Posterior cingulate gyrus (tissue), 11 donors: ENCODE measurements around the gene SOX10.
A peak's percentile ranks its signal among the peaks of the same experiment; 100 is the strongest.
"Not testable (repeated sequence)": the region's sequence is repeated elsewhere in the genome, so short reads cannot be mapped to it uniquely, and the experiment has no call there.

ENCODE experiments used
- DNase-seq, 10 donors: peaks; one replicate each; pipeline versions ENCODE4 v3.0.0 to v3.0.0-alpha.2; 2020 to 2021; ENCODE audit warnings: mixed read lengths in 3 of 10
- intact Hi-C: fragments of 100-400 bp; cut with DNase I; formaldehyde crosslinking; loops from one replicate; pipeline ENCODE4 v1.15.1; 2023

The SOX10 gene

DNA sequence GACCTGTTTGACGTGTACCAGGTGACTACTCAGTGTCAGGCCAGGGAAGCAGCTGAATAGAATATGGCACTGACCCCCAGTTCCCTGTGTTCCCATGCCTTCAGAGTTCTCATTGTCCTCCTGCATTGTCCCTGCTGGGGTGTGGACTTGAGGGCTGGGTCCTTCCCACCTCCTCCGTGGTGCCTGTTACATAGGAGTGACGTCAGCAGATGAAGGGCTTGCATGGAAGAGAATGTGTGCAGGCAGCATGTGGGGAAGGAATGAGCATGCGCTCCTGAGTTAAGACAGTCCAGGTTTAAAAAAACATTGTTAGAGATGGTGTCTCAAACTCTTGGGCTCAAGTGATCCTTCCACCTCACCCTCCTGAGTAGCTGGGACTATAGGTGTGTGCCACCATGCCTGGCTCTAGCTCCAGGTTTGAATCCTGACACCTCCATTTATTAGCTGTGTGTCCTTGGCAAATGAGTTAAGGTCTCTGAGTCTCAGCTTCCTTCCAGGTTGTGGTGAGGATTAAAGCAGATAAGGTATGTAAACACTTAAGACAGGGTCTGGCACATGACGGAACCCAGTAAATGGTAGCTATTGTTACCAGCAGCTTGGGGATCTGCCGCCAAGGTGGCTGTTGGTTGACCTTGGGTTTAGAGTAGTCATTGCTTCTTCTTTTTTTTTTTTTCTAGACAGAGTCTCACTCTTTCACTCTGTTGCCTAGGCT is 7.5 kb upstream of the SOX10 start:
- intact Hi-C loops, result no loop called here
- DNase-seq, result no peak

DNA sequence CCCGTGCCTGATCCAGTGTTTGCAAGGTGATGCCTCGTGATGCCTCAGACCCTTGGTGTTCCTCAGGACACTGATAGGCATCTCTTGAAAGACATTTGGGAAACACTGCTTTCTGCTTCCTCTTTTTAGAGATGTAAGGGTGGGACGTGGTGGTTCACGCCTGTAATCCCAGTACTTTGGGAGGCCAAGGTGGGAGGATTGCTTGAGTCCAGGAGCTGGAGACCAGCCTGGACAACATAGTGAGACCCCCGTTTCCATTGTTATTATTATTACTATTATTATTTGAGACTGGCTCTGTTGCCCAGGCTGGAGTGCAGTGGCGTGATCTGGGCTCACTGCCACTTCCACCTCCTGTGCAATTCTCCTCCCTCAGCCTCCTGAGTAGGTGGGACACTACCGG is 6.5 kb upstream of the SOX10 start:
- no peak for DNase-seq
- intact Hi-C loops, result no loop called here

DNA sequence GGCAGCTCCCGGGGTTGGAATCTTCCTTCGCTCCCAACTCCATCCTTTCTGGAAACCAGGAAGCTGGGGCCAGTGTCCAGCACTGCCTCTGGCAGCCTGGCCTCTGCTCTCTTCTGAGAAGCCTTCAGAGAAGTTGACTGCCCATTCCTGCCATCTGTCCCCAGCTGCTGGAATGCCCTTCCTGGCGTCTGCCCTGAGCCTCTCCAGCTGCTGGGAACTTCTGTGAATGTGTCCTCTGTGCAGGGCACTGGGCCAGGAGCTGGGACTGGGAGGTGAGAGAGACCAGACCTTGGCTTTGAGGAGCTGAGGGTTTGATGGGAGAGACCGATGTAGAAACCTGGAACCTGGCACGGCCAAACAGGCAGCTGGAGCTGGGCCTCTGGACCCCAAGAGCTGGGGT is 5.9 kb upstream of the SOX10 start:
- peak in 1 of 10 donors; percentile 66 for DNase-seq

DNA sequence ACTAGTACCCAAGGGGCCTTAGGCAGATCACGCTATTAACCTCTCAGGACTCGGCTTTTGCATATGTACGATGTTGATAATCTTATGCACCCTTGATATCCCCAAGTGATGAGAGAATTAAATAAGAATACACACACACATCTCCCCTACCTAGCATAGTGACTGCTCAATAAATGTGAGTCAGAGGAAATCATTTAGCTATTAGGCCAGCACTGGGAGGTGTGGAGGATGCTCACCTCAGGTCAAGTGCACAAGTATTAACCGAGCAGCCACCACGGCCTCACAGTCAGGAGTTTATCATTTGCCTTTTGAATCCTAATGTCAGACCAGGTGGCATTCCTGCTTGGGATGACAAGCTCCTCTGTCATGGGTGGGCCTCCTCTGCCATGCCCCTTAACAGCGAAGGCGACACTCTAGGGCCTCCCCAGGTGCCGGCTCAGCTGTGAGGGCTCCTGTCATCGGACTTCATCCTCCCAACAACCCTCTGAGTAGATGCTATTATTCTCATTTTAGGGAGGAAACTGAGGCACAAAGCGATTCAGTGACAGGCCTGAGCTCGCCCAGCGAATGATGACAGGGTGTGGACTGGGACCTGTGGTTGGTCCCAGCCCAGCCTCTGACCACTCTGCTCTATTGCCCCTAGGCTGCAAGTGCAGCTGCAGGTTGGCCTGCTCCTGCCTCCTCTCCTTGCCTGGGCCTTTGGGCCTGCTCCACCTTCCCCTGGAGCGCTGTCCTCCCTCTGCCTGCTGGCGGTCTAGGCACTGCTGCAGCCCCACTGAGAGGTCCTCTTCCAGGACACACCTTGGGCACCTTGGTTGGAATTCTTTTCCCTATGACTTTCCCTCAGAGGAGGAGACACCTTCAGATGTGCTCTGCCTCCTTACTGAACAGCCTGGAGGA is 5.0 kb upstream of the SOX10 start:
- intact Hi-C loops, result no loop called here
- DNase-seq, result peak in 2 of 10 donors; percentile 56 to 80

More for the DNA sequence above, 5.9 kb upstream of the SOX10 start:
- intact Hi-C loops, result no loop called here

DNA sequence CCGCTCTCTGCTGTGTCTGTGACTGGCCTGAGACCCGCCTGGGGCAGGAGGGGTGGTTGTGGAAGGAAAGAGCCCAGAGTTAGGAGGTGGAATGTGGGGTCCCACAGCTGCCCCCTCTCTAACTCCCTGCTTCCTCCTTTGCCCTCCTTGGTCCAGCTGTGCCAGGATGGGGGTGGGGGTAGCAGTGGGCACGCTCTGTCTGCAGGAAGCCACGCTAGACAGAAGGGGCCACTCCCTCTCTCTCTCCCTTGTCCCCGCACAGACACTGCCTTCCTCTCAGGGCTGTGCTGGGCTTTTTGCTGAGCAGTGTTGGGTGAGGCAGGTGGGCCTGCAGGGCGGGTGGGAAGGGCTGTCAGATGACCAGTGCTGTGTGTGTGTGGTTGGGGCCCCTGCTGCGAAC is 2.0 kb upstream of the SOX10 start:
- peak in 1 of 10 donors; percentile 83 for DNase-seq
- intact Hi-C loops, result no loop called here

DNA sequence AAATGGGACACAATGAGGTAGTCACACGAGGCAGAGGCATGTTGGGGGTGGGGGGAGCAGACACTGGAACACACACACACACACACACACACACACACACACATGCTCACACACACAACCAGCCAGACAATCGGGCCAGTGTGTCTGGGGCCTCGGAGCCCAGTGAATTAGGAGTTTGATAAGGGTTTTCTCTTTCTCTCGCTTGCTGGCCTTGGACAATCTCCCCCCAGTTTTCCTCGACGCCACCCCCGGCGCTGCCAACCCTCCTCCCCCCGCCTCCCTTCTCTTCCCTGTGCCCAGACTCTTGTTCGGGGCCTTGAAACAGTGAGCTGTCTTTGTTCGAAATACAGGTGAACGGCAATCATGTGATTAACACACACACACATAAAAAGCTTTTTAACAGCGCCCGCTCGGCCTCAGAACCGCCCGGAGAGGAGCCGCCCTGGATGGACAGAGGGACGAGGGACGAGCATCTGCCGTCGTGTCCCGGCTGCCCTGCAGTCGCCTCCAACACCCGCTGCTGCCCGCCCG is 1.5 kb upstream of the SOX10 start:
- intact Hi-C loops, result no loop called here
- peak in 9 of 10 donors; percentile 54 to 96 (median 74) for DNase-seq

DNA sequence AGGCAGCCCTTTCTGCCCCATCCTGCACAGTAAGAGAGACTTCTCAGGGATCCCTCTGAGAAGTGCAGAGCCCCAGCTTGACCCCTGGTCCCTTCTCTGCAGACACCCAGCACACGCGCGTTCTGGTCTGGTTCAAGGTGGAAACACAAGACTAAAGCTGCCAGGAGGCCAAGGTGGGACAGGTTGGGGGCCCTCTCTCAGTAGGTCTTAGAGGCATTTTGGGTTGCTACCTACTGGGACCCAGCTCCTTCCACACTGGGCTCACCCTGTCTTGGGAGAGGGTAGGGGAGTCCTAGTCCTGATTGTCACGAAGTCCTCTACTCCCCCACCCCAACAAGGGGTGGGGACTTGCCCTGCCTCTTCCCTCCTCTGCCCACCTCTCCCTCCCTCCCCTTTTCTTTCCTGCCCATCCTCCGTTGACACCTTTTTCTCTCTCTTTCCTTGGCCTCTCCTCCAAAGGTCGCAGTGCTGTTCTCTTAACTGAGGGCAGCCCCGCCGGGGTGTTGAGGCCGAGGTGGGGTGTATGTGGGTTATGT is 763 bp upstream of the SOX10 start:
- DNase-seq, result no peak
- intact Hi-C loops, result no loop called here

DNA sequence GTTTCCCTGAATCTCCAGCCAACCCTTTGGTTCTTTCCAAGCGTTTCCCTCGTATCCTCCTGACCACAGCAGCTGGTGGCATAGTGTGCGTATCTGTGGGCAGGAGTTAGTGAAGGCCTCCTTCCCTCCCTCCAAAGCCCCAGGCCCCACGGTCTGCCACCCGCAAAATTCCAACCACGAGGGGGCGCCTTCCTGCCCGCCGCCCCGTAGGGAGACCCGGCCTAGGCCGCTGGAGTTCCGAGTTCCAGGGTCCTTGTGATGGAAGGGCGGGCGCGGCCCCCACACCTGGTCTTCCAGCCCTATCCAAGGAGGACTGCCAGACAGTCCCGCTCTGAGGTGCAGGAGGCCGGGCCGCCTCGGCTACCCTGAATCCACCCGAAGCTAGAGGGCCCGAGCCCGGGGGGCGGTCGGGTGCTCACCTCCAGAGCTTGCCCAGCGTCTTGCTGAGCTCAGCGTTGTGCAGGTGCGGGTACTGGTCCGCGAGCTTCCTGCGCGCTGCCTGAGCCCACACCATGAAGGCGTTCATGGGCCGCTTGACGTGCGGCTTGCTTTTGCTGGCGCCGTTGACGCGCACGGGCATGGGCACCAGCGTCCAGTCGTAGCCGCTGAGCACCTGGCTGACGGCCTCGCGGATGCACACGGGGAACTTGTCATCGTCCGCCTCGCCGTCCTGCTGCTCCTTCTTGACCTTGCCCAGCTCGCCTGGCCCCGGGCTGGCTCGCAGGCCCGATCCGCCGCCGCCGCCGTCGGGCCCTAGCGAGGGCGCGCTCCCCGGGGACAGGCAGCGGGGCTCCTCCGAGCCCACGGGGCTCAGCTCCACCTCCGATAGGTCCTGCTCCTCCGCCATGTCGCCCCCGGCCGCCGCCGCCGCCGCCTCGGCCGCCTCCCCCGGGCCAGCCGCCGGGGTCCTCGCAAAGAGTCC is 1.2 kb downstream of the SOX10 start:
- DNase-seq, result peak in 2 of 10 donors; percentile 65 to 68
- intact Hi-C loops, result loop anchor here (5.0 kb wide), 1 partner anchor 49 kb away; no protein-coding TSS in a partner anchor

DNA sequence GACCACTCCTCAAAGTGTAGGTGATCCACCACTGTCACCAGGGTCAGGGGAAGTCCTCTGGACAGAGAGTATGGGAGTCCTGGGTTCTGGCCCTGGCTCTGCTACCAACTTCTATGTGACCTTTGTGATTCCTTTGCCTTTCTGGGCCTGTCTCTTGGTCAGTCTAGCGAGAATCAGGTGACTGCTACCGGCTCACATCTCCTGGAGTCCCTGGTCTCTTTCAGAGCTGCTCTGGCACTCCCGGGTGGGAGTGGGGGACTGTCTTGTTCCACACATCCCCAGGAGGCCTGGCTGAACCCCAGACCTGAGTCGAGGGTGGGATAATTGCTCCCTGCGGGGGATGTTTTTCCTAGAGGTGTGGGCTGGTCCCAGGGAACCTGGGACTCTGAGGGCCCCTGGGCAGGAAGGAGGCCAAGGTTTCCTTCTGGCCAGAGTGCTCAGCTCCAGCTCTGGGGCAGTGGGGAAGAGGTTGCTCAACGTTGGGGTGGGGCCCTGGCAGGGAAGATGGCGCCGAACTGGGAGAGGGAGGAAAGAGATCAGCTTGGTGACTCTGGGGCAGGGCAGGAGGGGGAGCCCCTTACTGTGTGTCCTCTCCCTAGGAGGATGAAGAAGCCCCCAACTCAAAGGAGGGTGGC is 2.1 kb downstream of the SOX10 start:
- DNase-seq, result no peak
- intact Hi-C loops, result loop anchor here (5.0 kb wide), 1 partner anchor 50 kb away; no protein-coding TSS in a partner anchor

DNA sequence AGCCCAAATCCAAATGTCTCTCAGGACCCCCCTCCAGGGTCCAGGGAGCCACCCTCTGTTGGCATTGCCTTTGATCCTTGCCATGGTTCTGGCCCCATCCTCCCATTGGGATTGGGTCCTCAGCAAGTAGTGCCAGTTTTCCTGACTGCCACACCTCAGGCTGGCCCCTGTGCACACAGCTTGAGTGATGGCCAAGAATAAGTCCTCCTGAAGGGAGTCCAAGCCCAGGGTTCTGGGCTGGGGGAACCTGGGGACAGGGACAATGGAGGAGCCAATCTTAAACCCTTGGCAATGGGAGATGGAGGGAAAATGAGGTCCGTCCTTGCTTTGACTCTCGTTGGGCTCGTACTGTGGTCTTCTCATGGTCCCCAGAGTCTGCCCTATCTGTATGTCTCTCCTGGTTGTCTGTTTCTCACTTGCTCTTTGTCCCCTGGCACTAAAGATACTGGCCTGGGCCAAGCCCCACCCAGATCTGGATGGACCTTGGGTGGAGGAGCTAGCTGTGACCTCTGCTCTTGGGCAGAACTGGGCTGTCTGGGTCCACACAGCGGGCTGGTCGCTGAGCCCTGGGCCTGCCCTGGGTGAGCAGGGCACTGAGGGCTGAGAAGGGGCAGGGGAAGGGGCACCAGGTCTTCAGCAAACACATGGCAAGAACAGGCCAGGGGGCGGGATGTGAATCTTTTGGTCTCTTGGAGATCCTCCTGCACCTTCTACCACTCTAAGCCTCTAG is 2.9 kb downstream of the SOX10 start:
- intact Hi-C loops, result loop anchor here (5.0 kb wide), 1 partner anchor 51 kb away; no protein-coding TSS in a partner anchor
- DNase-seq, result no peak

DNA sequence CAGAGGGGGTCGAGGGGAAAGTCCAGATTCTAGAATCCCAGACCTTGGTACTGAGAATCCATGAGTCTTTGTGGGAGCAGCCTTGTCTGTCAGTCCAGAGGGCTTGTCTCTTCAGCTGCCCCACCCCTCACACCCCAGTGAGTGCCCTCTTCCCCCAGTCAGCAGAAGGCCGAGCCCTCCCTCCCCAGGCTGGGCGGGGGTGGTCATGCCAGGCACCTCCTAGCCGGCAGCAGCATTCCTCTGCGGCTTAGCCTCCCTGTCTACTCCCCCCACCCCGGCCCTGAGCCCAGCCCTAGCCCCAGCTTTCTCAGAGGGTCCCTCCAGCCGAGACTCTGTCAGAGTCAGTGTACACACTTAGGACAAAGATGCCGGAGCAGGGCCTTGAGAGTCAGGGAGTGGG is 4.6 kb downstream of the SOX10 start:
- intact Hi-C loops, result loop anchor here (5.0 kb wide), 1 partner anchor 53 kb away; no protein-coding TSS in a partner anchor
- peak in 3 of 10 donors; percentile 63 to 93 (median 86) for DNase-seq

DNA sequence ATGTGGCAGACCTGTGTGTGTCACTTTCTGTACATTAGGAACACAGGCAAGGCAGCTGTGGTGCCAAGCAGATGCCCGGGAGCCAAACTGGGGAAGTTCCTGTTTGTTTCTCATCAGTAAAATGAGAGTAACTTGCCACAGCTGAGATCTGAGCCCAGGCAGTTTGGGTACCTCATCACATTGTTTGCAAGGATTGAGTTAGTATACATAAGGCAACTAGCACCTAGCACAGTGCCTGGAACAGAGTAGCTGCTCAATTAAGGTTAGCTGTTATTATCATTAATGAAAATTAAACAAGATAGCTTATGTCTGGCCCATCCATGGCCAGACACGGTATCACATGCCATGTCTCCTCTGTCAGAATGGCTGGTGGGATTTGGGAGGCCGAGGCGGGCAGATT is 7.8 kb downstream of the SOX10 start:
- intact Hi-C loops, result no loop called here
- no peak for DNase-seq

DNA sequence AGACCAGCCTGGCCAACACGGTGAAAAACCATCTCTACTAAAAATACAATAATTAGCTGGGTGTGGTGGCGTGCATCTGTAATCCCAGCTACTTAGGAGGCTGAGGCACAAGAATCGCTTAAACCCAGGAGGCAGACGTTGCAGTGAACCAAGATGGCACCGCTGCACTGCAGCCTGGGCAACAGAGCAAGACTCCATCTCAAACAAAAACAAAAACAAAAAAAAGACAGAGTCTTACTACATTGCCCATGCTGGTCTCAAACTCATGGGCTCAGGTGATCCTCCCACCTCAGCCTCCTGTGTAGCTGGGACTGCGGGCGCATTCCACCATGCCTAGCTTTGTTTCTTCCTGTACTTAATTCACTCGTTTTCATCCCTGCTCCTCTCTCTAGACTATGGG is 8.3 kb downstream of the SOX10 start:
- intact Hi-C loops, DNase-seq: not testable (repeated sequence)

DNA sequence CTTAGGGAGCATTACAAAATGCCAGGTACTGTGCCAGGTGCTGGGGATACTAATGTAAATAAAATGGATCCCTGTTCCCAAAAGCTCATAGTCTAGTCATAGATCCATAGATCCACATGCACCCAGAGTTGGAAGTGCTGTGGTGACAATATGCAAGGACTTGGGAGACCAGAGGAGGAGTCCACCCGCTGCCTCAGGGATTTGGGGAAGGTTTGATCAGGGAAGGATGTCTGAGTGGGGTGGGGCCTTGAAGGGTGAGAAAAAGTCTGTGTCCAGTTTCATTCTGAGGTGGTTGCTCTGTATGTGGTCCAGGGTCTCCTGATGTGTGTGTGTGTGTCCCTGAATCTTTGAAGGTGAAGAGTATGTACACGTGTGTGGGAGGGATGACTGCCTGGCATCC is 9.2 kb downstream of the SOX10 start:
- no peak for DNase-seq
- intact Hi-C loops, result no loop called here

DNA sequence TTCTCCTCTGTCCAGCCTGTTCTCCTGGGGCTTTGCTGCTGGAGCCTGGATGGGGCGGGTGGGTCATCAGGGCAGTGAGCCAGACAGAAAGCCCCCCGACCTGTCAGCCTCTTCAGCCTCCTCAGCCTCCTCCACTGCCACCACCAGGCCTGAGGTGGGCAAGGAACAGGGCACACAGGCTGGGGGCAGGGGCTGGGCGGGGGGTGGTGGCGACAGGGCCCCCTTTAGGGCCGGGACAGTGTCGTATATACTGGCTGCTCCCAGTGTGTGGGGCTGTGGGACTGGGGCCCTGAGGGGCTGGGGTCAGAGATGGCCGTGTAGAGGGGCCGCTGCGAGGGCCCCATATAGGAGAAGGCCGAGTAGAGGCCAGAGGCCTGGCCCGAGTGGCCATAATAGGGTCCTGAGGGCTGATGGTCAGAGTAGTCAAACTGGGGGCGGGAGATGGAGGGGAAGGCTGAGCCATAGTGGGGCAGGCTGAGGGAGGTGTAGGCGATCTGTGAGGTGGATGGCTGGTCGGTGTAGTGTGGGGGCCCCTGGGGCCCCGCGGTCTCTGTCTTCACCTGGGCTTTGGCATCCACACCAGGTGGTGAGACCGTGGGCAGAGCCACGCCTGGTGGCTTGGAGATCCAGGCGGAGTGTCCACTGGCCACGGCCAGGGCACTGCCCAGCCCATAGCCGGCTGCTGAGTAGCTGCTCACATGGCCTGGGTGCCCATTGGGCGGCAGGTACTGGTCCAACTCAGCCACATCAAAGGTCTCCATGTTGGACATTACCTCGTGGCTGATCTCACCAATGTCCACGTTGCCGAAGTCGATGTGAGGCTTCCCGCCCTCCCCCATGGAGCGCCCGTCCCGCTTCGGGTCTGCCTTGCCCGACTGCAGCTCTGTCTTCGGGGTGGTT is 10.8 kb downstream of the SOX10 start:
- intact Hi-C loops, result no loop called here
- peak in 1 of 10 donors; percentile 68 for DNase-seq

DNA sequence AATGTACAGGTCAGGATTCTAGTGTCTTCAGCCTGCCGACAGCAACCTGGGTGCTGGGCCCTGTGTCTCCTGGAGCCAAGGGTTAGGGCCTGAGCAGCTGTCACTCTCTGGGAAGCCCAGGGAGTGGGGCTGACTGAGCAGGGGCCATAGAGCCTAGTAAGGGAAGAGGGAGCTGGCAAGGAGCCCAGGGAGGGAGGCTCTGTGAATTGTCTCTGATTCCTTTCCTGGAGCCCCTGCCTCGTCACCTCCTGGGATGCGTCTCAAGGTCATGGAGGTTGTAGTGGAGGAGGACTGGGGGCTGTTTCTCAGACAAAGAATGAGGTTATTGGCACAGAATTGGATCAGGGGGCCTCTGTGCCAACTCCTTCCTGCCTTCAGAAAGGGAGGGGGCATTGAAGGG is 11.8 kb downstream of the SOX10 start:
- intact Hi-C loops, result no loop called here
- peak in 1 of 10 donors; percentile 81 for DNase-seq
